GM13977 (cell line): ENCODE results near the gene ZC3H7A.

Experiments
- DNase-seq: peaks from one replicate; pipeline ENCODE4 v3.0.0; 2012; ENCODE audit warnings: low spot score
- in situ Hi-C: fragments of 300-500 bp; cut with MboI; formaldehyde crosslinking; loops from one replicate; pipeline ENCODE4 v1.12.0; 2022; ENCODE audit warnings: low sequenced_read_pairs, low pct_unique_long_range_greater_than_20kb, mixed read lengths, inconsistent platforms; ENCODE audit not compliant: unreplicated experiment
- TF ChIP-seq, protein P1 (sequence below): IDR thresholded peaks from 2 replicates; pipeline ENCODE4 v1.5.1; 2012; ENCODE audit warnings: mild to moderate bottlenecking, control low read depth; ENCODE audit not compliant: insufficient read depth; ENCODE audit errors: extremely low read depth, missing control alignments

The ZC3H7A gene, protein sequence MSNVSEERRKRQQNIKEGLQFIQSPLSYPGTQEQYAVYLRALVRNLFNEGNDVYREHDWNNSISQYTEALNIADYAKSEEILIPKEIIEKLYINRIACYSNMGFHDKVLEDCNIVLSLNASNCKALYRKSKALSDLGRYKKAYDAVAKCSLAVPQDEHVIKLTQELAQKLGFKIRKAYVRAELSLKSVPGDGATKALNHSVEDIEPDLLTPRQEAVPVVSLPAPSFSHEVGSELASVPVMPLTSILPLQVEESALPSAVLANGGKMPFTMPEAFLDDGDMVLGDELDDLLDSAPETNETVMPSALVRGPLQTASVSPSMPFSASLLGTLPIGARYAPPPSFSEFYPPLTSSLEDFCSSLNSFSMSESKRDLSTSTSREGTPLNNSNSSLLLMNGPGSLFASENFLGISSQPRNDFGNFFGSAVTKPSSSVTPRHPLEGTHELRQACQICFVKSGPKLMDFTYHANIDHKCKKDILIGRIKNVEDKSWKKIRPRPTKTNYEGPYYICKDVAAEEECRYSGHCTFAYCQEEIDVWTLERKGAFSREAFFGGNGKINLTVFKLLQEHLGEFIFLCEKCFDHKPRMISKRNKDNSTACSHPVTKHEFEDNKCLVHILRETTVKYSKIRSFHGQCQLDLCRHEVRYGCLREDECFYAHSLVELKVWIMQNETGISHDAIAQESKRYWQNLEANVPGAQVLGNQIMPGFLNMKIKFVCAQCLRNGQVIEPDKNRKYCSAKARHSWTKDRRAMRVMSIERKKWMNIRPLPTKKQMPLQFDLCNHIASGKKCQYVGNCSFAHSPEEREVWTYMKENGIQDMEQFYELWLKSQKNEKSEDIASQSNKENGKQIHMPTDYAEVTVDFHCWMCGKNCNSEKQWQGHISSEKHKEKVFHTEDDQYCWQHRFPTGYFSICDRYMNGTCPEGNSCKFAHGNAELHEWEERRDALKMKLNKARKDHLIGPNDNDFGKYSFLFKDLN

DNA sequence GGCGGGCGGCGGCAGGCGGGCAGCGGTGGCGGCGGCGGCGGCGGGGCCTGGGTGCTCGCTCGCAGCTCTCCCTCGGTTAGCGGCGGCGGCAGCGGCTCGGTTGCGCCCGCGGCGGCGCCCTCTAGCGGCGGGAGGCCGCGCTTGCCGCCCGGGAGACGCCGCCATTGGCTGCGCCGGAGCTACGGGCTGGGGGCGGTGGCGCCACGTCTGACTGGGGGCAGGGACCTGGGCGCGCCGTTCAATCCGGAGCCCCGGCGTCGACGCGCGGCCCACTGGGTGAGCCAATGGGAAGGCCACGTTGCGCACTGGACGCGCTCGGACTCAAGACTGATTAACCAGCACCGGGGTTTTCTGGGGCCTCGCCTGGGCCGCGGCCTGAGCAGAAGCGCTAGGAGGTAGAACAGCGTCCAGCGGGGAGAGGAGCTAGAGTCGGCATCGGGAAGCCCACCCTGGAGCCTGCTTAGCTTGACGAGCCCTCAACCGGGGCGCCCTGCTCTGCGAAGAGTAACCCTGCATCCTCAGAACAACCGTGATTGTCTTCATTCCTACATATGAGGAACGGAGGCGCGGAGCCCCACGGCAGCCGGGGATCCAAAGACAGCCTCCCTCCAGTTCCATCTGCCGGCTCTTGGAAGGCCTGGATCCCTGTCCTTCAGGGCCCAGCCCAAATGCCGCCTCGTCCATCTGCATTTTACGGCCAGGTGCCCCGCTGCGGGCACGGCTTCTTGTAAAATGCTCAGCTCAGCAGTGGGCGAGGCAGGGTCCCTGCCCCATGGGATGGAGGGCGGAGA, at the start of gene ZC3H7A:
TSS of gene ZC3H7A (minus strand) at position 93 of the 791 bp plus-strand sequence. CDS start 14,904 bp downstream, outside the sequence.
- TF ChIP-seq, protein P1, sequence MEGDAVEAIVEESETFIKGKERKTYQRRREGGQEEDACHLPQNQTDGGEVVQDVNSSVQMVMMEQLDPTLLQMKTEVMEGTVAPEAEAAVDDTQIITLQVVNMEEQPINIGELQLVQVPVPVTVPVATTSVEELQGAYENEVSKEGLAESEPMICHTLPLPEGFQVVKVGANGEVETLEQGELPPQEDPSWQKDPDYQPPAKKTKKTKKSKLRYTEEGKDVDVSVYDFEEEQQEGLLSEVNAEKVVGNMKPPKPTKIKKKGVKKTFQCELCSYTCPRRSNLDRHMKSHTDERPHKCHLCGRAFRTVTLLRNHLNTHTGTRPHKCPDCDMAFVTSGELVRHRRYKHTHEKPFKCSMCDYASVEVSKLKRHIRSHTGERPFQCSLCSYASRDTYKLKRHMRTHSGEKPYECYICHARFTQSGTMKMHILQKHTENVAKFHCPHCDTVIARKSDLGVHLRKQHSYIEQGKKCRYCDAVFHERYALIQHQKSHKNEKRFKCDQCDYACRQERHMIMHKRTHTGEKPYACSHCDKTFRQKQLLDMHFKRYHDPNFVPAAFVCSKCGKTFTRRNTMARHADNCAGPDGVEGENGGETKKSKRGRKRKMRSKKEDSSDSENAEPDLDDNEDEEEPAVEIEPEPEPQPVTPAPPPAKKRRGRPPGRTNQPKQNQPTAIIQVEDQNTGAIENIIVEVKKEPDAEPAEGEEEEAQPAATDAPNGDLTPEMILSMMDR: peak; percentile 95
- peak; percentile 96 for DNase-seq
- in situ Hi-C loops: no loop called here

DNA sequence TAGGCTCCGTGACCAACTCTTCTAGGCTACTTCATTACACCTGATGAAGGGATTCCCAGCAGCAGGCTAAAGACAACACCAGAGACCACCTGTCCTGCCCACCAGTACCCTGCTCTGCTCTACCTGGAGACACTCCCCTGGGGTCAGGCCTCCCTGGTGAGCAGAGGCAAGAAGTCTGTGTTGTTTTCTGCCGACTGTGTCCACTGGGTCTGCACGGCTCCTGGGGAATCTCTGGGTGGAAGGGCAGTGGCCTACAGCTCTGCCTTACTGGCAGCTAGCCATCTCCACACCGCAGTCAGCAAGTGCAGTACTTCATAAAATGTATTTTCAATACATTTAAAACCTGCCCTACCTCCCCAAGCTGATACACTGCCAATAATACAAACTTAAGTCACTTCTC, 47.4 kb upstream of the ZC3H7A start:
- no peak for DNase-seq
- TF ChIP-seq, protein P1: no peak
- in situ Hi-C loops: no loop called here

- in situ Hi-C loops: no loop called here
- TF ChIP-seq, protein P1: no peak
- no peak for DNase-seq
Observed at GRCh38 chr16:11843861-11844260, 46.8 kb upstream of the ZC3H7A start.

GRCh38 chr16:11843206-11843605, 46.1 kb upstream of the ZC3H7A start:
- no peak for DNase-seq
- in situ Hi-C loops: no loop called here
- TF ChIP-seq, protein P1: no peak

GRCh38 chr16:11841026-11841425, 44.0 kb upstream of the ZC3H7A start:
- TF ChIP-seq, protein P1: no peak
- in situ Hi-C loops: no loop called here
- DNase-seq: no peak
